ENCODE data around the gene MEF2A.

GRCh38 chr15:99738021-99738847 lies 172.4 kb downstream of the MEF2A start:
- TF ChIP-seq EZH2 (IDR thresholded peaks at IDR 0.05; ENCODE audit: borderline replicate concordance, low read length), result no peak
- no peak for TF ChIP-seq CTCF (conservative IDR thresholded peaks at IDR 0.05 in 1 of 2, IDR thresholded peaks at IDR 0.05 in 1 of 2; ENCODE audit: extremely low read depth in 1 of 2, insufficient read depth in 1 of 2, low read depth in 1 of 2, low read length in 2 of 2)

Data from mammary epithelial cell (primary cell).